Ascending aorta (tissue), 2 donors: ENCODE data around the gene FHL2. TPM values are rescaled to one million over a fixed set of nuclear protein-coding genes. Genes with fewer than 3 reads are reported as not detected.
A peak's percentile ranks its signal among the peaks of the same experiment; 100 is the strongest.

Experiments
- DNase-seq, 2 donors: peaks; one replicate each; pipeline ENCODE4 v3.0.0-alpha.2; 2019; ENCODE audit warnings: low spot score in 2 of 2
- H3K27ac ChIP-seq, 2 donors: fragments of 200-600 bp; sonication (generic); one replicate each; pipeline ENCODE4 v1.5.1; 2016 to 2017; ENCODE audit warnings: mild to moderate bottlenecking in 1 of 2
- H3K27me3 ChIP-seq: fragments of 200-600 bp; sonication (generic); one replicate; pipeline ENCODE4 v1.5.1; 2017
- H3K36me3 ChIP-seq, 2 donors: fragments of 200-600 bp; sonication (generic); one replicate each; pipeline ENCODE4 v1.5.1; 2016
- H3K4me1 ChIP-seq, 2 donors: fragments of 200-600 bp; sonication (generic); one replicate each; pipeline ENCODE4 v1.5.1; 2016 to 2017; ENCODE audit warnings: mild to moderate bottlenecking in 1 of 2
- H3K4me3 ChIP-seq, 2 donors: fragments of 200-600 bp; sonication (generic); one replicate each; pipeline ENCODE4 v1.5.1; 2016 to 2017; ENCODE audit warnings: mild to moderate bottlenecking in 1 of 2
- H3K9me3 ChIP-seq, 2 donors: fragments of 200-600 bp; sonication (generic); one replicate each; pipeline ENCODE4 v1.5.1; 2016
- CTCF ChIP-seq, 3 experiments: fragments of 200-600 bp in 2 of 3; fragments of 450-650 bp in 1 of 3; sonication (generic) in 2 of 3; IDR thresholded peaks; one replicate each; pipeline ENCODE4 v1.5.1; 2016 to 2019; ENCODE audit warnings: antibody characterized with exemption in 3 of 3, mild to moderate bottlenecking in 1 of 3, moderate library complexity in 1 of 3
- intact Hi-C: fragments of 100-400 bp; cut with DNase I; formaldehyde crosslinking; loops from one replicate; pipeline ENCODE4 v1.15.1; 2023
- total RNA-seq: library from RNA; depleted of rRNA; stranded (reverse); fragments of >200 nt; gene quantifications from one replicate; pipeline ENCODE4 v1.1.0, GENCODE V29; 2016

The FHL2 gene
- total RNA-seq, 1 donor from 2014 or later = 175 TPM

GRCh38 chr2:105371810-105372209 lies 27.0 kb downstream of the FHL2 start:
- no peaks in the 10 kb centered on the region for H3K27me3 ChIP-seq
- intact Hi-C loops = loop anchor here (5.0 kb wide), 1 partner anchor 40 kb away; no protein-coding TSS in a partner anchor
- peak in 1 of 2 donors; percentile 58 for DNase-seq
- TF ChIP-seq CTCF (IDR thresholded peaks at IDR 0.05) = no peak
- no peaks in the 10 kb centered on the region for H3K9me3 ChIP-seq
- no peak overlapping the region for H3K27ac ChIP-seq
- peaks cover 2 to 10% of the 10 kb centered on the region in 2 donors for H3K4me1 ChIP-seq
- H3K4me3 ChIP-seq = no peak overlapping the region
- H3K36me3 ChIP-seq = peaks cover 6 to 22% of the 10 kb centered on the region in 2 donors

GRCh38 chr2:105371156-105371555 lies 27.7 kb downstream of the FHL2 start:
- intact Hi-C loops = loop anchor here (5.0 kb wide), 1 partner anchor 41 kb away; no protein-coding TSS in a partner anchor

DNA sequence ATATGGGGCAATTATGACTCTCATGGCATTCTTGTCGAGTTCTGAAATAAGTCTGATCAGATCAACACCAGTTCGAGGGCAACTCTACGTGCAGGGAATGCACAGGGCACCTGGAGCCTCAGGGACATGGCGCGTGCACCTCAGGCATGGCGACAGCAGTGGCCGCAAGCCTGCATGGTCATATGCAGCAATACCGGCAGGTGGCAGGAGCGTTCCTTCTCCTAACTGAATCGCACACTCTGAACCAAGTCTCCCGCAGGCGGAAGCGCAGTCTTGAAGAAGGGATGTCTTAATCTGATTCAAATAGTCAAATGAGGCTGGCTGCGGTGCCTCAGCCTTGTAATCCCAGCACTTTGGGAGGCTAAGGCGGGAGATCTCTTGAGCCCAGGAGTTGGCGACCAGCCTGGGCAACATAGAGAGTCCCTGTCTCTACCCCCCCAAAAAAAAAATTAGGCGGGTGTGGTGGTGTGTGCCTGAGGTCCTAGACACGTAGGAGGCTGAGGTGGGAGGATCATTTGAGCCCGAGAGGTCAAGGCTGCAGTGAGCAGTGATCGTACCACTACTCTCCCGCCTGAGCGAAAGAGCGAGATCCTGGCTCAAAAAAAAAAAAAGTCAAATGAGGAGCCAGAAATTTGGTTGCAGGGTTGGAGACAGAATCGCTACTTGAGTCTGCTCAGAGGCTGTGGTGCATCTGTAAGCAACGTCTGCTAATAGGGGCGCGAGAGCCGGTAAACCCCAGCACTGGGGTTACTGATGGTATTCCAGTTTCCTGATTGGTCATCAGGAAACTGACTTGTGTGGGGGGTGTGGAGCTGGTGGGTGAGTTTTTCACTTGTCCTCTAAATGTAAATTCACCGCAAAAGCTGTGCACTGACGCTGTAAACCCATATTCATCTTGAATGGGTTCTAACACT lies 28.8 kb downstream of the FHL2 start:
- H3K27me3 ChIP-seq = no peaks in the 10 kb centered on the region
- peak; percentile 85 to 90 (median 89) for TF ChIP-seq CTCF (IDR thresholded peaks at IDR 0.05)
- no peak overlapping the region for H3K27ac ChIP-seq
- intact Hi-C loops = loop anchor here (1.0 to 5.0 kb wide), 2 partner anchors 42 to 151 kb away; no protein-coding TSS in a partner anchor
- H3K4me3 ChIP-seq = no peak overlapping the region
- no peaks in the 10 kb centered on the region for H3K9me3 ChIP-seq
- peaks cover 2 to 10% of the 10 kb centered on the region in 2 donors for H3K4me1 ChIP-seq
- H3K36me3 ChIP-seq = peaks cover 20 to 37% of the 10 kb centered on the region in 2 donors
- peak; percentile 38 to 91 for DNase-seq

More at GRCh38 chr2:105371156-105371555, 27.7 kb downstream of the FHL2 start:
- no peak overlapping the region for H3K4me3 ChIP-seq
- TF ChIP-seq CTCF (IDR thresholded peaks at IDR 0.05) = no peak
- H3K9me3 ChIP-seq = no peaks in the 10 kb centered on the region
- H3K4me1 ChIP-seq = peaks cover 2 to 10% of the 10 kb centered on the region in 2 donors
- peak in 1 of 2 donors; percentile 25 for DNase-seq
- no peaks in the 10 kb centered on the region for H3K27me3 ChIP-seq
- no peak overlapping the region for H3K27ac ChIP-seq
- peaks cover 9 to 28% of the 10 kb centered on the region in 2 donors for H3K36me3 ChIP-seq

GRCh38 chr2:105368759-105369408 lies 30.0 kb downstream of the FHL2 start:
- Histone ChIP-seq H3K36me3 (peaks cover 29 to 46% of the 10 kb centered on the region in 2 donors), H3K27ac (no peak overlapping the region), H3K9me3 (no peaks in the 10 kb centered on the region), H3K27me3 (no peaks in the 10 kb centered on the region), H3K4me1 (peaks cover 2 to 7% of the 10 kb centered on the region in 2 donors), H3K4me3 (no peak overlapping the region)
- no peak for TF ChIP-seq CTCF (IDR thresholded peaks at IDR 0.05)
- intact Hi-C loops = loop anchor here (1.0 kb wide), 1 partner anchor 152 kb away; no protein-coding TSS in a partner anchor
- DNase-seq = peak in 1 of 2 donors; percentile 52

GRCh38 chr2:105365206-105365605 lies 33.6 kb downstream of the FHL2 start:
- H3K9me3 ChIP-seq = no peaks in the 10 kb centered on the region
- peaks cover 52 to 69% of the 10 kb centered on the region in 2 donors for H3K36me3 ChIP-seq
- intact Hi-C loops = no loop called here

More at GRCh38 chr2:105365206-105365605, 33.6 kb downstream of the FHL2 start:
- no peak for TF ChIP-seq CTCF (IDR thresholded peaks at IDR 0.05)
- H3K4me1 ChIP-seq = peaks cover 0 to 3% of the 10 kb centered on the region in 2 donors
- no peak overlapping the region for H3K4me3 ChIP-seq
- no peaks in the 10 kb centered on the region for H3K27me3 ChIP-seq
- no peak for DNase-seq
- H3K27ac ChIP-seq = no peak overlapping the region
